Mucosa of stomach (tissue), 1 donor: ENCODE measurements around the gene FBXO31.

Source experiments
- H3K27me3 ChIP-seq: one replicate; pipeline ENCODE4 v1.7.0; 2013; ENCODE audit warnings: mild to moderate bottlenecking, low read length; ENCODE audit not compliant: control insufficient read depth, insufficient read depth
- H3K36me3 ChIP-seq: one replicate; pipeline ENCODE4 v1.7.0; 2013; ENCODE audit warnings: low read length; ENCODE audit not compliant: control insufficient read depth, insufficient read depth
- H3K4me1 ChIP-seq: one replicate; pipeline ENCODE4 v1.7.0; 2013; ENCODE audit warnings: mild to moderate bottlenecking, low read length; ENCODE audit not compliant: control insufficient read depth, insufficient read depth
- H3K4me3 ChIP-seq: one replicate; pipeline ENCODE4 v1.7.0; 2013; ENCODE audit warnings: low read length
- H3K9ac ChIP-seq: one replicate; pipeline ENCODE4 v1.7.0; 2013; ENCODE audit warnings: mild to moderate bottlenecking, low read length, moderate library complexity
- H3K9me3 ChIP-seq: one replicate; pipeline ENCODE4 v1.7.0; 2013; ENCODE audit warnings: mild to moderate bottlenecking, low read length, moderate library complexity; ENCODE audit not compliant: control insufficient read depth
- donor health status: Pancreatic carcinoma.

The FBXO31 gene

DNA sequence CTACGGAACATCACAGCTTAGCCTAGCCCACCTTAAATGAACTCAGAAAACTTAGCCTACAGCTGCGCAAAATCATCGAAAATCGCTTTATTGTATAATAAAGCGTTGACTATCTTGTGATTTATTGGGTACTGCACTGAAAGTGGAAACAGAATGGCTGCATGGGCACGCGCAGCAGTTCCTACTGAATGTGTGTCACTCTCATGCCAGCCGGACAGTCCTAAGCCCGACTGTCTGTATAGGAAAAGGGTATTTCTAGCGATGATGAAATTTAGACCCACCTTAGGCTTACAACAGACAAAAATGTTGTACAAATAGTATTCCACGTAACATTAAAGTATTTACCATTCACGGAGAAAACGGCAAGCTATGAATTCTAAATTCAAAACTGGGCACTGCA lies 9.3 kb downstream of the FBXO31 start:
- Histone ChIP-seq H3K9ac (no peak overlapping the region), H3K36me3 (no peaks in the 10 kb centered on the region), H3K4me1 (peaks cover 8% of the 10 kb centered on the region), H3K9me3 (no peaks in the 10 kb centered on the region), H3K27me3 (no peaks in the 10 kb centered on the region), H3K4me3 (no peak overlapping the region)

DNA sequence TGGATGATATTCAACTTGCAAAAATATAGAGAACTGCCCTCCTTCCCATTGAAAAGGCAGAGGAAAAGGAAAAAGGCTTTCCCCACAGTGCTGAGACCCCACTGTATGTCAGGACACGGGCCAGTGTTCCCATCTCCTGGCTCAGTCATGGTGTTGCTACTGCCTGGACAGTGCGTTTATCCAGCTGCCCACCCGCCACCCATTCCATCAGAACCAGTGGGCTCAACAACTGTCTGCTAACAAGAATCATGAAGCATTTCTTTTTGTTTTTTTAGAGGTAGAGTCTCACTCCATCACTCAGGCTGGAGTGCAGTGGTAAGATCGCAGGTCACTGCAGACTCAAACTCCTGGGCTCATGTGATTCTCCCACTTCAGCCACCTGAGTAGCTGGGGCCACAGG lies 11.3 kb downstream of the FBXO31 start:
- H3K27me3 ChIP-seq: no peaks in the 10 kb centered on the region
- no peaks in the 10 kb centered on the region for H3K36me3 ChIP-seq
- H3K9ac ChIP-seq: no peak overlapping the region
- no peak overlapping the region for H3K4me3 ChIP-seq
- no peaks in the 10 kb centered on the region for H3K9me3 ChIP-seq
- H3K4me1 ChIP-seq: peaks cover 7% of the 10 kb centered on the region

DNA sequence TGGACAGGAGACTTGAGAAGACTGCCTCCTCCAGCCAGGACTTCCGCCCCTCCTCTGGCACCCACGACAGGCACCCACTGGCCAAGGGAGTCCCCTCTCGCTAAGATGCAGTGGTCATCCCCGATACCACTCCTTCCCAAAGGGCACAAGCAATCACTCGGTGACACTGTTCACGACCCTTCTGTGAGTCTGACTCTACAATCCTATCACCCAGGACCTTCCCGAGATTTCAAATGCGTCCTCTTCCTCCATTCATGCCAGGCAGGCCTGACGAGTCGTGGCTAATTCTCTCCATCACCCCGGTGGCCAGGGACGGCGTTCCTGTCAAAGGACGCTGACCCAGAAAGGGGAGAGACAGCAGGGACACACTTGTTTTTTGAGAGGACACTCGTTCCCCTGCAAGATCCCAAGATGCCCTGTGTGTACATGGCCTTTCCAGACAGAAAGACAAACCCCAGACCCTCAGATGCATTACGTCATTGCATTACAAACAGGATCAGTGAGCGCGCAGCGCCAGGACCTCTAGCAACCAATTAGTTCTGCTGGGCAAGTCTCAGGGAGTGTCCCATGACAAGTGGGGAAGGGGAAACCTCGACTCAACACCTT lies 12.2 kb downstream of the FBXO31 start:
- Histone ChIP-seq H3K9me3 (no peaks in the 10 kb centered on the region), H3K36me3 (no peaks in the 10 kb centered on the region), H3K4me3 (no peak overlapping the region), H3K4me1 (peaks cover 11% of the 10 kb centered on the region), H3K9ac (no peak overlapping the region), H3K27me3 (no peaks in the 10 kb centered on the region)

DNA sequence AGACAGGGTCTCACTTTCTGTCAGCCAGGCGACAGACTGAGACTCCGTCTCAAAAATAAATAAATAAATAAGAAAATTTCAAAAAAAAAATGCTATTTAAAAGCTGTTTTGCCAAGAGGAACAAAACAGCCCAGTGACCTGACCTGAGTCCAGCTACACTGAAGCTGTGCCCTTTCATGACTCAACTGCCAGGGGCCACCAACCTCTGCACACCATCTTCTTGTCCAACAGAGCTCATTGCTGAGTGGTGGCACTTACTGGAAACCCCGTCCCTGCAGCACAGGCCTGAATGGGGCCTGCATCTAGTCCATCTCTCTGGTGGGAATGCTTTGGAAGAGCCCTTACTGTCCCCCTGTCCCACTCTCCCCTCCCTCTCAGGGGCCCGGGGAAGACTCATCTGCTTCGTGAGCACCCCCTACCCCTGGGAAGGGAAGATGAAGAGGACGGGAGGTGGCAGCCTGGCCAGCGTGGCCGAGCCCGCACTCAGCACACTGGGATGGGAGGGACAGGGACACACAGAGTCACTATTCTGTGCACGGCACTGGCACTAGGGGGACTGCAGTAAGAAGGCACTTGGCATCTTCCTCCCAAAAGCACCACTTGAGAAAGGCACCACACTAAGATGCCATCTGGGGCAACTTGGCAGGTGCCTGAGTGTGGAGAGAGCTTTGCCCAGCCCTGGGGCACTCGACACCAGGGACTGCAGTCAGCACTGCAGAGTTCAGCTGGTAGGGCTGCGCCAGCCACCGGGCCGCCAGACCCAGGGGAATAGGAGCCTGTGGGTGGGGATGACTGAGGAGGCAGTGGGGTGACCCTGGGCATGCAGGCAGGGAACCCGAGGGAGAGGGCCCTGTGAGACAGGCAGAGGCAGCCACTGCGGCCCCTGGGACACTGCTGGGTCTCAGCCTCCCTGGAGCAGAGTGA lies 13.5 kb downstream of the FBXO31 start:
- Histone ChIP-seq H3K4me3 (no peak overlapping the region), H3K9ac (no peak overlapping the region), H3K4me1 (peaks cover 9% of the 10 kb centered on the region), H3K36me3 (no peaks in the 10 kb centered on the region), H3K27me3 (no peaks in the 10 kb centered on the region), H3K9me3 (no peaks in the 10 kb centered on the region)

DNA sequence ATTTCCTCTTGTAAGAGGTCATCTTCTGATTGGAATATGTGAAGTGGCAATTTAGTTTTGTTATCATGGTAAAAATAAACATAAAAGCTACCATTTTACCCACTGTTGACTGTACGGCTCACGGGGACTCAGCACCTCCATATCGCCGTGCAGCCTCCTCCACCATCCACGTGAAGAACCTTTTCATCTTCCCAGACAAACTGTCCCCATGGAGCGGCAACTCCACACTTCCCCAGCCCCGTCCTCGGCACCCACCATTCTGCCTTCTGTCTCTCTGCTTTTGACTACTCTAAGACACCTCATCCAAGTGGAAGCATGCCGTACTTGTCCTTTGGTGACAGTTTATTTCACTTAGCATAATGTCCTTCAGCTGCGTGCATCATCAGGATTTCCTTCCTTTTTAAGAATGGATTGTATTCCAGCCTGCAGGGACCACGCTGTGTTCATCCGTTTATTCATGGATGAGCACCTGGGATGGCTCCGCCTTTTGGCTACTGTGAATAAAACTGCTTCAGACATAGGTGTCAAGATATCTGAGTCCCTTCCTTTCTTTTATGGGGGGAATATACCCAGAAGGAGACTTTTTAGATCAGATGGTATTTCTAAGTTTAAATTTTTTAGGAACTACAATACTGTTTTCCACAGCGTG lies 14.3 kb downstream of the FBXO31 start:
- no peak overlapping the region for H3K4me3 ChIP-seq
- no peaks in the 10 kb centered on the region for H3K27me3 ChIP-seq
- H3K4me1 ChIP-seq: peaks cover 14% of the 10 kb centered on the region
- H3K9ac ChIP-seq: no peak overlapping the region
- no peaks in the 10 kb centered on the region for H3K36me3 ChIP-seq
- H3K9me3 ChIP-seq: no peaks in the 10 kb centered on the region

DNA sequence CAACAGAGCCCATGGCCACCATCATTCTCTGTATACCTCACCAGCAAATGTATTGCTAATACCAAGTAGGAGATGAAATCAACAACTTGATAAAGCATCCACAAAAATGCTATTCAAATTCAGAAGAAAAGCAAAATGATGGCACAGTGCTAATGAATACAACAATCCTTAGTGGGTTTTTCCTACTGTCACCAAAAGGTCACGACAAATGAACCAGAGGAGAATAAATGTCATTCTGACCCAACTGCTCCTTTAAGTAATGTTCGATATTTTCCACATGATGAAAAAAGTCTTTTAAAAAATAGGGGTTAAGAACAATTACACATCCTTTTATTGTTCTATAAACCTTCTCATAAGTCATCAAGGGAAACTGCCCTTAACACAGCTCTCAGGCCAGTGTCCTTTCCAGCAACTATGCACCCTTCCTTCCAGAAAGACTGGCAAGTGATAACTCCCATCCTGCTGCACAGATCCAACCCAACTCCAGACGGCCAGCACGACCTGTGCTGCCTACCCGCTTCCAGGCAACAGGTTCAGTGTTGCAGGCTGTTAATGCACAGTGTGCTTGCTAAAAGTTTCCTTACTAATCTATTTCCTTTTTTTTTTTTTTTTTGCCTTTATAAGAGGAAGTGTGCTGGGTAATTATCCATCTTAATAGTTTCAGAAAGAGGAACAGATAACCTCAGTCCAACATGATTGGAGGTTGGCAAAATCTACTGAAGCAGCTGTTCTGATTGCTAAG lies 15.4 kb downstream of the FBXO31 start:
- no peaks in the 10 kb centered on the region for H3K27me3 ChIP-seq
- no peak overlapping the region for H3K4me3 ChIP-seq
- no peaks in the 10 kb centered on the region for H3K36me3 ChIP-seq
- peaks cover 23% of the 10 kb centered on the region for H3K4me1 ChIP-seq
- H3K9me3 ChIP-seq: no peaks in the 10 kb centered on the region
- H3K9ac ChIP-seq: no peak overlapping the region

DNA sequence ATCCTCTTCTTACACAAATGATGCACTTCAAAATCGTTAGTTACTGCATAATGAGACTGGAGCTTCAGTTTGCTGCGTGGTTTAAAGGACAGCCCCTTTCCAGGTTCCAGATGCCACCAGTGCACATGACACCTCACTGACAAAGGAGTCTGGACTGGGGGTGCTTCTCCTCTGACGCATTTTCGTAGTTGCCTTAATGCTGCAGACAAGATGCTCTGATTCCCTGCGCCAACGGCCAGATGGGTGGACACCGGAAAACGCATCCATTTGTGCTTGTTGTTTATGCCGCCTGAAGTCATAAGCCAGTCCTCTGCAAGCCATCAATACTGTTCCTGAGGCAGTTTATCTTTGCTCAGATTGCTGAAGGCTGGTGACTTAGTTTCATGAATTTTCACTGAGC lies 16.0 kb downstream of the FBXO31 start:
- H3K4me3 ChIP-seq: no peak overlapping the region
- H3K36me3 ChIP-seq: no peaks in the 10 kb centered on the region
- no peak overlapping the region for H3K9ac ChIP-seq
- H3K9me3 ChIP-seq: no peaks in the 10 kb centered on the region
- H3K27me3 ChIP-seq: no peaks in the 10 kb centered on the region
- peaks cover 23% of the 10 kb centered on the region for H3K4me1 ChIP-seq

DNA sequence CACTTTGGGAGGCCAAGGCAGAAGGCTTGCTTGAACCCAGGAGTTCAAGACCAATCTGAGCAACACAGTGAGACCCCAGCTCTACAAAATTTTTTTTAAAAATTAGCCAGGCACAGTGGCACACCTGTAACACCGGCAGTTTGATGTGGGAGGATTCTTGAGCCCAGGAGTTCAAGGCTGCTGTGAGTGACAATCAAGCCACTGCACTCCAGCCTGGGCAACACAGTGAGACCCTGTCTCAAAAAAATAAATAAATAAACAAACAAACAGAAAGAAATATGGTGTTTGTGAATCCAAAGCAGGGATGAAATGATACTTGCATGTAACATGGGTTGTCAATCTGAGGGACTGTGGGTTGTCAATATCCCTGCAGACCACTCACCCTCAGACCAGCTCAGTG lies 16.6 kb downstream of the FBXO31 start:
- H3K9me3 ChIP-seq: no peaks in the 10 kb centered on the region
- H3K9ac ChIP-seq: no peak overlapping the region
- no peaks in the 10 kb centered on the region for H3K27me3 ChIP-seq
- H3K4me1 ChIP-seq: peaks cover 23% of the 10 kb centered on the region
- H3K4me3 ChIP-seq: no peak overlapping the region
- H3K36me3 ChIP-seq: no peaks in the 10 kb centered on the region

DNA sequence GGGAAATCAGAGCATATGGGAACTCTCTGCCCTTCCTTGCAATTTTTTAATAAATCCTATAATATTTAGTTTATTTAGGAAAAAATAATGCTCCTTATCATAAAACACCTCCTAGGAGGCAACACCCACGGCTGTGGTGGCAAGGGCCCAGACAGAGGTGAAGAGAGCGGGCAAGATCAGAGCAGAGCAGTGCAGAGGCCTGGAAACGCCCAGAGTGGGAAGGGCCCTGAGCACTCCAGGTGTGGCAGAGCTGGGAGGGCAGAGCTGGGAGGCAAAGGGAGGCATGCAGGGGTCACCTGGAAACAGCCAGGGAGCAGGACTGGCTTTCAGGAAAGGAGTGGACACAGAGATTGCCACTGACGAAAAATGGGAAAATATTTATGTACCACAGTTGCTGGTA lies 17.3 kb downstream of the FBXO31 start:
- H3K4me3 ChIP-seq: no peak overlapping the region
- no peaks in the 10 kb centered on the region for H3K27me3 ChIP-seq
- H3K4me1 ChIP-seq: peaks cover 23% of the 10 kb centered on the region
- H3K9ac ChIP-seq: no peak overlapping the region
- H3K9me3 ChIP-seq: no peaks in the 10 kb centered on the region
- no peaks in the 10 kb centered on the region for H3K36me3 ChIP-seq

DNA sequence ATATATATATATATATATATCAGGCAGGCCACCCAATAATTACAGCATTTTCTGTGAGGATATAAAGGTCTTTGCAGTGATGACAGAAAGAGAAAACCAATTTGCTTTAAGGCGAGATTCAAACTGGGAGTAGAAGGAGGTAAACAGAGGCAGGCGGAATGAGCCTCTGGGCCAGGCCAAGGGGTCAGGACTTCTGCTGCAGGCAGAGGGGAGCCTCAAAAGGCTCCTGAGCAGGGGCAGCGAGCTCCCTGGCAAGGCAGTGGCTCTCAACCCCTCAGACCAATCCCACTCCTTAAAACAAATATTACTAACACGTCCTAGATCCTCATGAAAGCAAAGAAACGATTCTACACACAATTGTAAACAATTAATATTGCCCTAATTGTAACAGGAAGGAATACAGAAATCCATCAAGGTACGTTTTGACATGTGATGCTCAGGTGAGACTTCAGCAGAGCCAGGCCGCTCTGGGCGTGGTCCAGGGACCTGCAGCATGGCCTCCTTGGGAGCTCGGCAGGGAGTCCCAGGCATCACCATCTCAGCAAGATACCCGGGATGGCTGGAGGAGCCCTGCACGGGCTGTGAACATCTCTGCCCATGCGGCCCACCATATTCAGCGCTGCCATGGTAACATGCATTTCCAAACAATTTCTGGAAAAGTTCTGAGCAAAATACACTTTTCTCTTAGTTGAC lies 18.4 kb downstream of the FBXO31 start:
- H3K9me3 ChIP-seq: no peaks in the 10 kb centered on the region
- H3K4me3 ChIP-seq: no peak overlapping the region
- H3K9ac ChIP-seq: no peak overlapping the region
- peaks cover 23% of the 10 kb centered on the region for H3K4me1 ChIP-seq
- H3K27me3 ChIP-seq: no peaks in the 10 kb centered on the region
- H3K36me3 ChIP-seq: no peaks in the 10 kb centered on the region

DNA sequence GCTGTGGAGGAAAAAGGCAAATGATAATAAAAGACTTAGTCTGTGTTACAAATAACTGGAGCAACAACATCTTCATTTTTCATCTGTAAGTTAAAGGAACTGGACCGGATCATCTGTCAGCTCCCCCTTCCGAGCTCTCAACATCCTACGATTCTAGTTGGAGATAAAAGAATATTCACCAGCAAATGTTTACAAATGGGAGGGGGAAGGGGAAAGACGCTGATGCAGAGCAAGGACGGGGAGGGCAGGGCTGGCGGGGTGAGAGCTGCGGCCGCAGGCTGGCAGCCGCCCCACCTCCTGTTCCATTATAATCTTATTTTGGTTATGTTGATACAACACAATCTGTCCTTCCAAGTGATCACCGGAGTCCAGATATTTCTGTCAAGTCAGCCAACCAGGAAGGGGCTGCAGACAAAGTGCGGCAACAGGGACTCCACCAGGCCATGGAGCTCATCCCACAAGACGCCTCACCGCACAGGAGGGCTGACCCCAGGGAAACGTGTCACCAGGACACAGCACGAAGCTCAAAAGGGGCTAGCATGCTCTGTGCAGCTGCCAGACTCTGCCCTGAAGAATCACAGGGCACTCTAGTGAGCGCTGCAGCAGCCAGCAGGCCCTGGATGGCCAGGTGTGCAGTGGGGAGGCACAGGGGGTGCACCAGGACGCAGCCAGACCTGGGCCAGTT lies 19.7 kb downstream of the FBXO31 start:
- H3K4me1 ChIP-seq: peaks cover 23% of the 10 kb centered on the region
- peak overlapping the region; percentile 24 for H3K9ac ChIP-seq
- H3K9me3 ChIP-seq: no peaks in the 10 kb centered on the region
- no peaks in the 10 kb centered on the region for H3K36me3 ChIP-seq
- no peak overlapping the region for H3K4me3 ChIP-seq
- no peaks in the 10 kb centered on the region for H3K27me3 ChIP-seq
